ENCODE results near the gene C16orf92.

Gene C16orf92

GRCh38 chr16:30068750-30069610 lies 46.0 kb downstream of the C16orf92 start:
- TF ChIP-seq, protein P1, sequence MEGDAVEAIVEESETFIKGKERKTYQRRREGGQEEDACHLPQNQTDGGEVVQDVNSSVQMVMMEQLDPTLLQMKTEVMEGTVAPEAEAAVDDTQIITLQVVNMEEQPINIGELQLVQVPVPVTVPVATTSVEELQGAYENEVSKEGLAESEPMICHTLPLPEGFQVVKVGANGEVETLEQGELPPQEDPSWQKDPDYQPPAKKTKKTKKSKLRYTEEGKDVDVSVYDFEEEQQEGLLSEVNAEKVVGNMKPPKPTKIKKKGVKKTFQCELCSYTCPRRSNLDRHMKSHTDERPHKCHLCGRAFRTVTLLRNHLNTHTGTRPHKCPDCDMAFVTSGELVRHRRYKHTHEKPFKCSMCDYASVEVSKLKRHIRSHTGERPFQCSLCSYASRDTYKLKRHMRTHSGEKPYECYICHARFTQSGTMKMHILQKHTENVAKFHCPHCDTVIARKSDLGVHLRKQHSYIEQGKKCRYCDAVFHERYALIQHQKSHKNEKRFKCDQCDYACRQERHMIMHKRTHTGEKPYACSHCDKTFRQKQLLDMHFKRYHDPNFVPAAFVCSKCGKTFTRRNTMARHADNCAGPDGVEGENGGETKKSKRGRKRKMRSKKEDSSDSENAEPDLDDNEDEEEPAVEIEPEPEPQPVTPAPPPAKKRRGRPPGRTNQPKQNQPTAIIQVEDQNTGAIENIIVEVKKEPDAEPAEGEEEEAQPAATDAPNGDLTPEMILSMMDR (IDR thresholded peaks at IDR 0.05; ENCODE audit: borderline replicate concordance, insufficient read depth, low read depth, low read length) = peak; percentile 52; the same call in 1 of the 2 replicates
- H3K4me3 ChIP-seq (ENCODE audit: low read depth, low read length) = no peak overlapping the region

GRCh38 chr16:30069611-30070462 lies 46.8 kb downstream of the C16orf92 start:
- TF ChIP-seq, protein P1 (IDR thresholded peaks at IDR 0.05; ENCODE audit: borderline replicate concordance, insufficient read depth, low read depth, low read length) = no peak
- H3K4me3 ChIP-seq (ENCODE audit: low read depth, low read length) = no peak overlapping the region

DNA sequence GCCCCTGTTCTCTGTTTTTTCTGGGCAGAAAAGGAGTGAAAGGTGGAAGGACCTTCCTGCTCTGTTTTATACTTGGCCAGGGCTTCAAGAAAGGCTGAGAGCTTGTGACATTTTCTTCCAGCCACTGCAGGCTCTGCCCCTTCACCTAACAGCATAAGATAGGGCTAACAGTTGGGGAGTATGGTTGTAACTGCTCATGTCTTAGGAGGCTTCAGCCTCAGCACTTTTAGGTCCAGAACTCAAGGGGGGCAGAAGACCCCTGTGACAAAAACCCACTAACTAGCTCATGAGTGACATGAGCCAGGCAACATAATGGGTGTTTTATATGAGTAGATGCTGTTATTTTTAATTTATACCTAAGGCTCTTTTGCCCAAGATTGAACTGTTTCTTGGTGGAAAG lies 47.5 kb downstream of the C16orf92 start:
- no peak overlapping the region for H3K4me3 ChIP-seq (ENCODE audit: low read depth, low read length)
- TF ChIP-seq, protein P1 (IDR thresholded peaks at IDR 0.05; ENCODE audit: borderline replicate concordance, insufficient read depth, low read depth, low read length) = no peak
